Activated CD4-positive, alpha-beta T cell treated with anti-CD3 and anti-CD28 coated beads, Interleukin-2, Interleukin-4, amounts not matched to agents 100 ng/mL and 50 ng/mL, durations not matched to agents 16 hours and 8 hours (primary cell): ENCODE results near the gene GPX4.

ENCODE experiments used
- DNase-seq: peaks from one replicate; pipeline ENCODE4 v3.0.0-alpha.2; 2020; ENCODE audit warnings: low spot score

The GPX4 gene, protein sequence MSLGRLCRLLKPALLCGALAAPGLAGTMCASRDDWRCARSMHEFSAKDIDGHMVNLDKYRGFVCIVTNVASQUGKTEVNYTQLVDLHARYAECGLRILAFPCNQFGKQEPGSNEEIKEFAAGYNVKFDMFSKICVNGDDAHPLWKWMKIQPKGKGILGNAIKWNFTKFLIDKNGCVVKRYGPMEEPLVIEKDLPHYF

DNA sequence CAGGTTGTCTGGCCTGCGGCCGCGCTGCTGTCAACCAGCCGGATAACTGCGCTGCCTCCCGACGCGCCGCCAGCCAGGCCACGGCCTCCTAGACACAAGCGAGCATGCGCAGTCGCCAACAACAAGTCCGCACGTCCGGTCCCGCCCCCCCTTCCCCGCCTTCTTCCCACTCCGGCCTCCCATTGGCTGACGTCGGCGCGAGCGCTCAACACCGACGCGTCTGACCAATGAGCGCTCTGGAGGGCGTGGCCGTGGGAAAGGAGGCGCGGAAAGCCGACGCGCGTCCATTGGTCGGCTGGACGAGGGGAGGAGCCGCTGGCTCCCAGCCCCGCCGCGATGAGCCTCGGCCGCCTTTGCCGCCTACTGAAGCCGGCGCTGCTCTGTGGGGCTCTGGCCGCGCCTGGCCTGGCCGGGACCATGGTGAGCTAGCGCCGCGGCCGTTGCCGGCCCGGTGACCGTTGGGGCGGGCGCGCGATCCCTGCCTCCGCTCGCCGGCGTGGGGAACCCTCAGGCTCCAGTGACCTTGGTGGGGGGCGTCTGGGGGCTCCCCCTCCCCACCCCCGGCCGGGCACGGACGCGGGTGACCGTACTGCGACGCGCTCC is at the start of gene GPX4:
GPX4 (plus strand) TSS at position 287 of the 603 bp plus-strand sequence; CDS start at position 337, 50 bp downstream.
- peak; percentile 99 for DNase-seq

DNA sequence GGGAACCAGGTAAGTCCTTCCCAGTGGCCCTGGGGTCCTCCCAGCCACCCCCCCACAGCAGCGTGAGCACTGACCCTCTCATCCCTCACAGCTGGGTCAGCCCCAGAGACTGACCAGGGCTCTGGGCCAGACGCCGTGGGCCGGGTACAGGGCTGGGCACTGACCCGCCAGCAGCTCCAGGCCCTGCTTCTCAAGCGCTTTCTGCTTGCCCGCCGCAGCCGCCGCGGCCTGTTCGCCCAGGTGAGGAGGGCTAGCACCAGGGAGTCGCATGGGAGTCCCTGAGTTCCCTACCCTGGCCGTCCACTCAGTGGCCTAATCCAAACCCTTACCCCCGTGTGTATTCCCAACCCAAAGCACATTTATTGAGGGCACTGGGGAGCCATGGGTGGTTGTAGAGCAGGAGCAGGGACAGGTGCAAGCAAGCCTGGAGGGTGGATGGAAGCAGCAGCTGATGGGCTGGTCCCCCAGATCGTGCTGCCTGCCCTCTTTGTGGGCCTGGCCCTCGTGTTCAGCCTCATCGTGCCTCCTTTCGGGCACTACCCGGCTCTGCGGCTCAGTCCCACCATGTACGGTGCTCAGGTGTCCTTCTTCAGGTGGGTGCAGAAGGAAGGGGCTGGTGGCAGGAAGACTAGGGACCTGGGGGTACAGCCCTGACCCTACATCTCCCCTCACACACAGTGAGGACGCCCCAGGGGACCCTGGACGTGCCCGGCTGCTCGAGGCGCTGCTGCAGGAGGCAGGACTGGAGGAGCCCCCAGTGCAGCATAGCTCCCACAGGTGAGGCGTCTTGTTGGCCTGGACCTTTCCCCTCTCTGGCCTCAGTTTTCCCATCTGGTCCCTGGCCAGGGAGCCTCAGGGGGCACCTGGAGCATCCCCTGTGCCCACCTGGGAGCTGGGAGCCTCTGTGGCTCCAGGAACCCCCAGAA is 49.4 kb upstream of the GPX4 start:
- DNase-seq = no peak

DNA sequence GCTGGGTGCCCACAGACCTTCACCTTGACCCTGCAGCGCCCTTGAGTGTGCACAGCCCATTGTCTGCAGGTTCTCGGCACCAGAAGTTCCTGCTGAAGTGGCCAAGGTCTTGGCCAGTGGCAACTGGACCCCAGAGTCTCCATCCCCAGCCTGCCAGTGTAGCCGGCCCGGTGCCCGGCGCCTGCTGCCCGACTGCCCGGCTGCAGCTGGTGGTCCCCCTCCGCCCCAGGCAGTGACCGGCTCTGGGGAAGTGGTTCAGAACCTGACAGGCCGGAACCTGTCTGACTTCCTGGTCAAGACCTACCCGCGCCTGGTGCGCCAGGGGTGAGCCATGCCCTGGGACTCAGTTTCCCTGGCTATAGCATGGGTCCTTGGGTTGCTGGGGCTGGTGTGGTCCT is 48.8 kb upstream of the GPX4 start:
- no peak for DNase-seq

DNA sequence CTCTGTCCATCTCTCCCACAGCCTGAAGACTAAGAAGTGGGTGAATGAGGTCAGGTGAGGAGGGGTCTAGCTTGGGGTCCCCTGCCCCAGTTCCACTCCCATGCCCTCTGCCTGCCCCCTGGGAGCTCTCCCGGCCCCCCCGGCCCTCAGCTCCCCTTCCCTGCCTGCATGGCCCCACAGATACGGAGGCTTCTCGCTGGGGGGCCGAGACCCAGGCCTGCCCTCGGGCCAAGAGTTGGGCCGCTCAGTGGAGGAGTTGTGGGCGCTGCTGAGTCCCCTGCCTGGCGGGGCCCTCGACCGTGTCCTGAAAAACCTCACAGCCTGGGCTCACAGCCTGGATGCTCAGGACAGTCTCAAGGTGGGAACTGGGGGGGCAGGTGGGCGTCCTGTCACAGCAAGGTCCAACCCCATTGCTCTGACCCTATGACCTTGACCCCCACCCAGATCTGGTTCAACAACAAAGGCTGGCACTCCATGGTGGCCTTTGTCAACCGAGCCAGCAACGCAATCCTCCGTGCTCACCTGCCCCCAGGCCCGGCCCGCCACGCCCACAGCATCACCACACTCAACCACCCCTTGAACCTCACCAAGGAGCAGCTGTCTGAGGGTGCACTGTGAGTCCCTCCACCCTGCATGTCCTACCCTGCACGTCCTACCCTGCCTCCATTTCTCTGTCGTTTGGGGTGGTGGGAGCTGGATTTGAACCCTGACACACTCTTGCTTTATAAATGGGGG is 47.7 kb upstream of the GPX4 start:
- no peak for DNase-seq

DNA sequence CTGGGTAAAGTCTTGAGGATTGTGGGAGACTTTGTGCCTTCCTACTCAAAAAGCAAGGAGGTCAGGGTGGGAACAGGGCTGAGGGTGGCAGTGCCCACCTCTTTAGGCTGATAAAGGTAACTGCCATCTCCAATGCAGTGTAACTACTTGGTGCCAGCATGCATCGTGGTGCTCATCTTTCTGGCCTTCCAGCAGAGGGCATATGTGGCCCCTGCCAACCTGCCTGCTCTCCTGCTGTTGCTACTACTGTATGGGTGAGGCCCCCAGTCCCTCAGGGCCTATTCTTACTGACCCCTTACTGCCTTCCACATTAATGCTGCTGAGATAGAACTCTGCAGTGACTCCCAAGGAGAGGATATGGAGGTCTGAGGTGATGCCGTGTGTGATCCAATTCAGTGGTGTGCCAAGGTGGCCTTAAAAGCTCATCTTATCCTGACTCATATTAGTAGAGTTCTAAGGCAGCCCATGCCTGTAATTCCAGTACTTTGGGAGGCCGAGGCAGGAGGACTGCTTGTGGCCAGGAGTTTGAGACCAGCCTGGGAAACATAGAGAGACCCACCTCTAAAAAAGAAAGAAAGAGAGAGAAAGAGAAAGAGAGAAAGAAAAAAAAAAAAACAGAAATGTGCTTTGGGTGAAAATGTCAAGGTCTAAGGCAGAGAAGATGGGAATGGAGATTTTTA is 46.5 kb upstream of the GPX4 start:
- DNase-seq = peak; percentile 57

DNA sequence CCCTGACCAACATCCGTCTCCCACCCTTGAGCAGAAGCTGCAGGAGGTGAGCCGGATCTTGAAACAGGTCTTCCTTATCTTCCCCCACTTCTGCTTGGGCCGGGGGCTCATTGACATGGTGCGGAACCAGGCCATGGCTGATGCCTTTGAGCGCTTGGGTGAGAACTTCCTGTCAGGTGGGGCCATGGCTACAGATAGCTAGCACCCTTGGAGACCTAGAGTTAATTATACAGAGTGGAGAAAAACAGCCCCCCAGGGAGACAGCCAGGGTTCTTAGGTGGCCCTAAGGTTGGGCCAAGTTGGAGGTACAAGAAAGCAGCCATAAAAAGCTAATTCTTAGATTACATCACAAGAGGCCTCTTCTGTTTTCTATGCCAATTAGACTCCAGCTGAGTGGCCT is 45.7 kb upstream of the GPX4 start:
- DNase-seq = no peak

DNA sequence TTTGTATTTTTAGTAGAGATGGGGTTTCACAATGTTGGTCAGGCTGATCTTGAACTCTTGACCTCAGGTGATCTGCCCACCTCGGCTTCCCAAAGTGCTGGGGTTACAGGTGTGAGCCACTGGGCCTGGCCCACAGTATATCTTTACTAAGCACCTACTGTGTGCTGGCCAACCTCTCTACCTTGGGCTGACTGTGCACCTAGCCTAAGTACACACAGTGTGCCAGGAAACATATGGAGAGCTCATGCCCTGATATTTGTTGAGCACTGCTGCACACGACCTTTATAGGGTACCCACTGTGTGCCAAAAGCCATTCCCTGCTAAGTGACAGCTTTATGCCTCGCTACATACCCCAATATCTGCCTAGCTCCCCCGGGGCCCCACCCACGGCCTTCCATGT is 43.1 kb upstream of the GPX4 start:
- no peak for DNase-seq

DNA sequence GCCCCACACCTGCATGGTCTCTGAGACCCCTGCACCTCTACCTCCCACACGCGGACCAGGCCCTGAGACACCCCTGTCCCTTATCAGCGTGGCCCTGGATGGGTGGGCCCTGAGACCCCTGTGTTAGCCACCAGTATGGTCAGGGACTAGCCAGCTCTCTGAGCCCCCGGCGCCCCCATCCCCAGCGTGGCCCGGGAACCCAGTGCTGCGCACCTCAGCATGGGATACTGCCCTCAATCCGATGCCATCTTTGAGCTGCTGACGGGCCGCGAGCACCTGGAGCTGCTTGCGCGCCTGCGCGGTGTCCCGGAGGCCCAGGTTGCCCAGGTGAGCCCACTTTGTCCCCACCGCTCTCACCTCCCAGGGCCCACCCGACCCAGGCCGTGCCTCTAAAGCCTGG is 41.8 kb upstream of the GPX4 start:
- no peak for DNase-seq

DNA sequence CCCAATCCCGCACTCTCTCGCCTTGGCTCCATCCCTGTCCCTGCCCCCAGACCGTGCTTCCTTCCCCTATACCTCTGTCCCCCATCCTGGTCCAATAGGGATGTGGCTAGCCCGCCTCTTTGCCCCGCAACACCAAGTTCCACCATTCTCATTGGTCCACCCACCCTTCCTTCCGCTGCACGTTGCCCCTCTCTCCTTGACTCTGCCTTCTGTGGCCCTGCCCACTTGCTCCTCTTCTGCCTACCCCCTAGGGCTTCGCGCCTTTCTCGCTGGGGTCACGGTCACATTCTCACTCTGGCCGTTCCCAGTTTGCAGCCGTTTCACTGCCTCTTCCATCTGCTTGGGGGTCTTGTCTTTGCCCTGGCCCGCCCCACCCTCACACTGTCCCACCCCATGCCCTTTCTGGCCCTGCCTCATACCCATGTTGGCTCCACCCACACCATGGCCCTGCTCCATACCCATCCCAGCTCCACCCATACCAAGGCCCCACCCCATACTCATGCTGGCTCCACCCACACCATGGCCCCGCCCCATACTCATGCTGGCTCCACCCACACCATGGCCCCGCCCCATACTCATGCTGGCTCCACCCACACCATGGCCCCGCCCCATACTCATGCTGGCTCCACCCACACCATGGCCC is 41.3 kb upstream of the GPX4 start:
- no peak for DNase-seq

DNA sequence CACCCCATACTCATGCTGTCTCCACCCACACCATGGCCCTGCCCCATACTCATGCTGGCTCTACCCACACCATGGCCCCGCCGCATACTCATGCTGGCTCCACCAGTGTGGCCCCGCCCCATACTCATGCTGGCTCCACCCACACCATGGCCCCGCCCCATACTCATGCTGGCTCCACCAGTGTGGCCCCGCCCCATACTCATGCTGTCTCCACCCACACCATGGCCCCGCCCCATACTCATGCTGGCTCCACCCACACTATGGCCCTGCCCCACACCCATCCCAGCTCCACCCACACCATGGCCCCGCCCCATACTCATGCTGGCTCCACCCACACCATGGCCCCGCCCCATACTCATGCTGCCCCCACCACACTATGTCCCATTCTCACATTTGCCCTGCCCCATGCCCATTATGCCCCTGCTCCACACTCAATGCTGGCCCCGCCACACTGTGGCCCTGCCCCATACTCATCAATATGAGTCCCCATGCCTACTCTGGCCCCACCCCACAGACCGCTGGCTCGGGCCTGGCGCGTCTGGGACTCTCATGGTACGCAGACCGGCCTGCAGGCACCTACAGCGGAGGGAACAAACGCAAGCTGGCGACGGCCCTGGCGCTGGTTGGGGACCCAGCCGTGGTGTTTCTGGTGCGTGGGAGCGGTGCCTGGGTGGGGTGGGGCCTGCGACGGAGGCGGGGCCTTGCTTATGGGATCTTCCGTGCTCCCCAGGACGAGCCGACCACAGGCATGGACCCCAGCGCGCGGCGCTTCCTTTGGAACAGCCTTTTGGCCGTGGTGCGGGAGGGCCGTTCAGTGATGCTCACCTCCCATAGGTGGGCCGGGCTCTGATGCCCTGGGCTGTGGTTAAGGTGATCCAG is 40.5 kb upstream of the GPX4 start:
- DNase-seq = peak; percentile 55

DNA sequence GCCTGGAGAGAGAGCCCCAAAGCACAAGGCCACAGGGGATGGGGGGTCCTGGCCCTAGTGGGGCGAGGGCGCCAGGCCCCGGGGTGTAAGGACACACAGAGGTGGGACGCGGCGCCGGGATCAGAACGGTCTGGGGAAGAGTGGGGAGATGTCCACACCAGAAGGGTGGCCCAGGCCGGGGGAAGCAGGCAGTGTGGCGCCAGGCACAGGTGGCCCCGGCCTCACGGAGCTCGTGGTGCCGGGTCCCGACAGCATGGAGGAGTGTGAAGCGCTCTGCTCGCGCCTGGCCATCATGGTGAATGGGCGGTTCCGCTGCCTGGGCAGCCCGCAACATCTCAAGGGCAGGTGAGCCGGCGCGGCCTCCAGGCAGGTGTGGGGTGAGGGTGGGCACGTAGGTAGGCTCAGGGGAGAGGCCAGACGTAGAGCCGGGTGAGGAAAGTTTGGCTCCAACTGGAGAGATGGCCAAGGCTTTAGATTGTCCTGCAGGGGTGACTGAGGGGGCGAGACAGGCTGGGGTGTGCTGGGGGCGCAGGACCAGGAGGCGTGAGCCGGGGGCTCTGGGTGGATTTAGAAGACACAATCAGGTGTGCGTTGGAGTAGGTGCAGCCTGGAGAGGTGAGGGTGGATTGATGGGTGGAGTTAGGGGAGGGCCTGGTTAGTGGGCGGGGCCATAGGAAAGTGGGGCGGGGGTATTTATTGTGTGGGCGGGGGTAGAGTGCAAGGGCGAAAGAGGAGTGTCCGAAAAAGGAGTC is 39.7 kb upstream of the GPX4 start:
- DNase-seq = no peak

DNA sequence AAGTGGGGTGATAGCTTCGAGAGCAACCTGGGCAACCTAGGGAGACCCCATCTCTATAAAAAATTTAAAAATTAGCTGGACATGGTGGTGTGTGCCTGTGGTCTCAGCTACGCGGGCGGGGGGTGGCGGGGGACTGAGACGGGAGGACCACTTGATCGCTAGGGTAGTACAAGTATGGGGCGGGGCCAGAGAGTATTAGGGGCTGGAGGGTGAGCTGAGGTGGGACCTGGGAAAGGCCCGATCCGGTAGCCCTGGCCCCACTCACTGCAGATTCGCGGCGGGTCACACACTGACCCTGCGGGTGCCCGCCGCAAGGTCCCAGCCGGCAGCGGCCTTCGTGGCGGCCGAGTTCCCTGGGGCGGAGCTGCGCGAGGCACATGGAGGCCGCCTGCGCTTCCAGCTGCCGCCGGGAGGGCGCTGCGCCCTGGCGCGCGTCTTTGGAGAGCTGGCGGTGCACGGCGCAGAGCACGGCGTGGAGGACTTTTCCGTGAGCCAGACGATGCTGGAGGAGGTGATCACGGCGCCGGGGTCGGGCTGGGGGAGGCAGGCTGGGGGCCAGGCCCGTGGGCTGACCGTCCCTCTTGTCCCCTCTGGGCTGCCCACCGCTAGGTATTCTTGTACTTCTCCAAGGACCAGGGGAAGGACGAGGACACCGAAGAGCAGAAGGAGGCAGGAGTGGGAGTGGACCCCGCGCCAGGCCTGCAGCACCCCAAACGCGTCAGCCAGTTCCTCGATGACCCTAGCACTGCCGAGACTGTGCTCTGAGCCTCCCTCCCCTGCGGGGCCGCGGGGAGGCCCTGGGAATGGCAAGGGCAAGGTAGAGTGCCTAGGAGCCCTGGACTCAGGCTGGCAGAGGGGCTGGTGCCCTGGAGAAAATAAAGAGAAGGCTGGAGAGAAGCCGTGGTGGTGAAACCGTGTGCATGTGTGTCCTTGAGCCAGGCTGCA is 38.9 kb upstream of the GPX4 start:
- DNase-seq = peak; percentile 75

DNA sequence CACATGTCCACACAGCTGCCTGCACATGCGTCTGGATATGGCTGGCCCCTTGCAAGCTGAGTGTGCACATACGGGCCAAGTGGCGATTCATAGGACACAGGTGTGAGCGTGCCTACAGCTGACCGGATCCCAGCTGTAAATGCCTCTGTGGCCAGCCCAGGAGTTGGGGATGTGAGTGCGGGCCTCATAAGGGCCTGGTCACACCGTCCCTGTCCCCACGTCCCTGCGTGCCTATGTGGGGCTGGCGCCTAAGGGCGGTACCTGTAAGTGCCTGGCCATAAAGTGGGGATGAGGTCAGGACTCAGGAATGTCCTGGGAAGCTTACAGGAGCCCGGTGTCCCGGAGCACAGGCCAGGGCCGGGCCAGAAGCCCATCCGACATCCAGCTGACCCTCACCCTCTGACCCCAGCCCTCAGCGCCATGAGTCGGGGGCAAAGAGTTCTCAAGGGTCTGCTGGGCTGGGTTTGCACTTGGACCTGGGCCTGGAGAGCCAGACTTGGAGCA is 38.1 kb upstream of the GPX4 start:
- no peak for DNase-seq

DNA sequence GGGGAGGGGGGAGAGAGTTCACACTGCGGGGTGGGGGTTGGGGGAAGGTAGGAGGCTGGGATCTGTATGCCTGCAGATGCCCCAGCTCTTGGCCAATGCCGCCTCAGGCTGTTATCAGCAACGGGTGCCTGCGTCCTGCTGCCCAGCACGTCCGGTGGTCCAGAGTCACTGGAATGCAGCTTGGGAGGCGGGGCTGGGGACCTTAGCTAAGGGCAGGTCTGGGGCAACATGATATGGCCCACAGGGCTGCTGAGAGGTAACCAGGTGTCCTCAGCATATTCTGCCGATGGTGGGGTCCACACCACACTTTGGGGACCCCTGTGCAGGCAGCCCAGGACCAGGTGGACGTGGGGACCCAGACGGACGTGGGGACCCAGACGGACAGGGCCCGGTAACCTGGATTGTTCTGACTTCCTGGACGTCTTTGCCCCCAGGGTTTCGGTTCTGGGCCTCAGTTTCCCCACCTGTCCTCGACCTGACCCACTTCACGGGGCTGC is 37.5 kb upstream of the GPX4 start:
- no peak for DNase-seq

DNA sequence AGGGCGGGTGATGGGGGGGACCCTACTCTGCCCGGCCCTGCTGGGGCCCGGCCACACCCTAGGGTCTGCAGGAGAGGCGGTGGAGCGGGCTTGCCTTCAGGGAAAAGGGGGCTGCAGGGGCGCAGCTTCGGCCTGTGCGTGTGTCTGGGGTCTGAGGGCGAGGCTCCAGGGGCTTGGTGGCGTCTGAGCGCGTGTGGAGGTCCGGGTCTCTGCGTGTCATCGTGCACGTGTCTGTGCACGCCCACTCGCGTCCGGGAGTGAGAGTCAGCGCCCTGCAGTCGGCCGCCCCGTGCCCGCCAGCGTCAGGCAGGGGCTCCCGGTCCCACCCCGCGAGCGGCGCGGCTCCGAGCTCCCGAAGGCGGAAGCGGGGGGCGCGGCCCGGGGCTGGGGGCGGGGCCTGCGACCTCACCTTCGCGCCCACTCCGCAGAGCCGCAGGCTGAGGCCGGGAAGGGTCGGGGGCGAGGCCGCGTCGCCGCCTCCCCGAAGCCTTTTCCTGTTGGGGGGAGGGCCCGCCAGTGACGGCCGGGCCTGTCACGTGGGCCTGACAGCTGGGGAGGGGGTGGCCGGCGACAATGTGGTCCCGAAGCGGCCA is 37.0 kb upstream of the GPX4 start, which contains the start of gene ARHGAP45:
ARHGAP45 (plus strand) TSS at position 420 of the 593 bp plus-strand sequence. CDS start 239 bp downstream, outside the sequence.
- DNase-seq = peak; percentile 81

DNA sequence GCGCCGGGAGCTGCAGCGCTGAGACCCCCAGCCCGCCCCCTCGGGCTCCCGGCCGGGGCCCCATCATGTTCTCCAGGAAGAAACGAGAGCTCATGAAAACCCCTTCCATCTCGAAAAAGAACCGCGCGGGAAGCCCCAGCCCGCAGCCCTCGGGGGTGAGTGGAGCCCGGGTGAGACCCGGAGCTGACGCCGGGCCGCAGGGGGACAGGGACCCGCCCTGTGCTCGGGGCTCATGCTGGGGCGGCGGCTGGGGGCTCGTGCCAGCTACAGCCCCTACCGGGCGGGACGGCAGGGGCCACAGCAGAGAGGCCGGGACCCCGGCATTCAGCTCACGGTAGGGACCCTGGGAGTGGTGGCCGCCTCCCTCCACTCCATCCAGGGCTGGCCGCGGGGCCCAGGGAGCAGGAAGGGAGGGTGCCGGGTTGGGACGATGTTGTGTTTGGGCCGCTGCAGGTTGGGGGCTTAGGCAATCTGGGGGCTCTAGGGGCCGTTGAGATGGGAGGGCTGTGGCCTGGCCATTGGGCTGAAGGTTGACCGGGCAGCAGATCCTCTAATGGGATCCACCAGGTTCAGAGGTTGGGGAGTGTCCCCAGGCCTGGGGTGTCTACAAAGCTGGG is 36.3 kb upstream of the GPX4 start:
- no peak for DNase-seq
